Chondrocyte (in vitro differentiated cells): Measurements from ENCODE around the gene ALDH5A1. TPM values are rescaled to one million over a fixed set of nuclear protein-coding genes. Genes with fewer than 3 reads are reported as not detected.

Experiments used
- DNase-seq: peaks from one replicate; pipeline ENCODE4 v3.0.0; 2021; ENCODE audit warnings: mixed read lengths, low spot score
- H3K27ac Mint-ChIP-seq: one replicate; pipeline ENCODE4 v1.8.0; 2021; ENCODE audit warnings: mild to moderate bottlenecking, moderate library complexity, mixed read lengths; ENCODE audit not compliant: unreplicated experiment
- H3K27me3 Mint-ChIP-seq: 2 replicates; pipeline ENCODE4 v1.8.0; 2021; ENCODE audit warnings: low read depth, mixed read lengths
- H3K36me3 Mint-ChIP-seq: 2 replicates; pipeline ENCODE4 v1.8.0; 2021; ENCODE audit warnings: low read depth, mixed read lengths
- H3K4me1 Mint-ChIP-seq: 2 replicates; pipeline ENCODE4 v1.8.0; 2021; ENCODE audit warnings: low read depth, mild to moderate bottlenecking, mixed read lengths
- H3K4me3 Mint-ChIP-seq: one replicate; pipeline ENCODE4 v1.8.0; 2021; ENCODE audit warnings: mild to moderate bottlenecking, moderate library complexity, mixed read lengths; ENCODE audit not compliant: unreplicated experiment
- H3K9me3 Mint-ChIP-seq: 2 replicates; pipeline ENCODE4 v1.8.0; 2021; ENCODE audit warnings: low read depth, mixed read lengths
- total RNA-seq: library from RNA; stranded (reverse); gene quantifications from 3 replicates; pipeline ENCODE4 v1.2.1, GENCODE V29; 2021
- TF ChIP-seq, protein P1 (sequence below): fragments of 200-600 bp; sonication (generic); IDR thresholded peaks from 2 replicates; pipeline ENCODE4 v1.5.0; 2021; ENCODE audit warnings: antibody characterized with exemption, mild to moderate bottlenecking, moderate library complexity

ALDH5A1 gene
- total RNA-seq, 1 donor from 2014 or later, result 7.2 TPM

DNA sequence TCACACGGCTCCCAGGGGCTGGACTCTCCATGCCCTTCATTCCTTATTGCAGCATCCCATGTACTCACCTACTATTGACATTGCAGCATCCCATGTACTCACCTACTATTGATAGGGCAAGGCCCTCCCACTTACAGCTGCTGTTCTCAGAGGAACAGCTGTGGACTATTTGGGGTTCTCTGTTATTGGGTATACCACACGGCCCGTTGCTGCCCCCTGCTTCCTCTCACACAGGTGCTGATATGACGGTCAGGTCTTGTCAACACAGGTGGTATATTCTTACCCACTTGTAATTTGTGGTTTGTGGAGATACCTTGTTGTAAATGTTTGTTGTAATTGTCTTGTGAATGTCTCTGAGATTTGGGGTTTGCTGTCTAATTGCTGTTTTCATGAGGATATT, 18.8 kb downstream of the ALDH5A1 start:
- peaks cover 25% of the 10 kb centered on the region for H3K36me3 Mint-ChIP-seq
- TF ChIP-seq, protein P1, sequence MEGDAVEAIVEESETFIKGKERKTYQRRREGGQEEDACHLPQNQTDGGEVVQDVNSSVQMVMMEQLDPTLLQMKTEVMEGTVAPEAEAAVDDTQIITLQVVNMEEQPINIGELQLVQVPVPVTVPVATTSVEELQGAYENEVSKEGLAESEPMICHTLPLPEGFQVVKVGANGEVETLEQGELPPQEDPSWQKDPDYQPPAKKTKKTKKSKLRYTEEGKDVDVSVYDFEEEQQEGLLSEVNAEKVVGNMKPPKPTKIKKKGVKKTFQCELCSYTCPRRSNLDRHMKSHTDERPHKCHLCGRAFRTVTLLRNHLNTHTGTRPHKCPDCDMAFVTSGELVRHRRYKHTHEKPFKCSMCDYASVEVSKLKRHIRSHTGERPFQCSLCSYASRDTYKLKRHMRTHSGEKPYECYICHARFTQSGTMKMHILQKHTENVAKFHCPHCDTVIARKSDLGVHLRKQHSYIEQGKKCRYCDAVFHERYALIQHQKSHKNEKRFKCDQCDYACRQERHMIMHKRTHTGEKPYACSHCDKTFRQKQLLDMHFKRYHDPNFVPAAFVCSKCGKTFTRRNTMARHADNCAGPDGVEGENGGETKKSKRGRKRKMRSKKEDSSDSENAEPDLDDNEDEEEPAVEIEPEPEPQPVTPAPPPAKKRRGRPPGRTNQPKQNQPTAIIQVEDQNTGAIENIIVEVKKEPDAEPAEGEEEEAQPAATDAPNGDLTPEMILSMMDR, result no peak
- no peak overlapping the region for H3K27ac Mint-ChIP-seq
- H3K4me3 Mint-ChIP-seq, result no peak overlapping the region
- no peak for DNase-seq
- no peaks in the 10 kb centered on the region for H3K27me3 Mint-ChIP-seq
- H3K4me1 Mint-ChIP-seq, result no peaks in the 10 kb centered on the region
- peaks cover 5% of the 10 kb centered on the region for H3K9me3 Mint-ChIP-seq

DNA sequence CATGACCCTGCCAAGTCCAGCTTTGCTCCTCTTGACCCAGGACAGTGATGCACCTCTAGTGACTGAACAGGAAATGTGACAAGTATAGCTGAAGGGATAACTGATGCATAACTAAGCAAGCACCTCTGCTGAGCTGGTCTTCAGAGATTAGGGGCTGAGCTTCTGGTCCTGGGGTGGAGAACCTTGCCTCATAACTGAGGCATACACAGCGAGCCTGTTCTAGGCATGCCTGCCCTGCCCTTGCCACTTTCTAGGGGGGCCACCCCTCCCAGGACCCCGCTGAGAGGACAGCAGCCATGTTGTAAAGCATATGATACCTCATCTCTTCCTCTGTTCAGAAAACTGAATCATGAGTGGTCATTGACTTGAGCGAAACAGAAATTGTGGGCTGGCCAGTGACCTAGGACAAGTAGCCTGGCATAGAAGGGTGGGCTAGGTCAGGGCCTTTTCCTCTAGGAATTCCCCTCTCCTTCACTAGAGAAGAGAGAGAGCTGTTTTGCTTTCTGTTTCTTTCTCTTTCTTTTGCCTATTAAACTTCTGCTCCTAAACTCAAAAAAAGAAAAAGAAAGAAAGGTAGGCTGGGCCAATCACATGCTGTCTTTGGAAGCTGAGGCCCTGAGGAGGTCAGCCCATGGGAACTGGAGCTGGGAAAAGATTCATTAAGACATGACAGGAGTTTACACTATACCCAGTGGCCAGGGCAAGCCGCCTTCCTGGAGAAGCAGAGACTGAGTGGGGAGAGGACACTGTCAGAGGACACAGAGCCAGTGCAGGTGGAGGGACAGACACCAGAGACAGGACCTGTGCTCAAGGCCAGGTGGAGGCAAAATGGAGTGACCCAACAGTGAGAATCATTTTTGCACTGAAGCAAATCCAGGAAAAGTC, 23.1 kb downstream of the ALDH5A1 start:
- H3K4me1 Mint-ChIP-seq, result no peaks in the 10 kb centered on the region
- TF ChIP-seq, protein P1, result no peak
- no peak for DNase-seq
- H3K27ac Mint-ChIP-seq, result no peak overlapping the region
- no peaks in the 10 kb centered on the region for H3K27me3 Mint-ChIP-seq
- peaks cover 8% of the 10 kb centered on the region for H3K36me3 Mint-ChIP-seq
- H3K9me3 Mint-ChIP-seq, result no peaks in the 10 kb centered on the region
- no peak overlapping the region for H3K4me3 Mint-ChIP-seq

DNA sequence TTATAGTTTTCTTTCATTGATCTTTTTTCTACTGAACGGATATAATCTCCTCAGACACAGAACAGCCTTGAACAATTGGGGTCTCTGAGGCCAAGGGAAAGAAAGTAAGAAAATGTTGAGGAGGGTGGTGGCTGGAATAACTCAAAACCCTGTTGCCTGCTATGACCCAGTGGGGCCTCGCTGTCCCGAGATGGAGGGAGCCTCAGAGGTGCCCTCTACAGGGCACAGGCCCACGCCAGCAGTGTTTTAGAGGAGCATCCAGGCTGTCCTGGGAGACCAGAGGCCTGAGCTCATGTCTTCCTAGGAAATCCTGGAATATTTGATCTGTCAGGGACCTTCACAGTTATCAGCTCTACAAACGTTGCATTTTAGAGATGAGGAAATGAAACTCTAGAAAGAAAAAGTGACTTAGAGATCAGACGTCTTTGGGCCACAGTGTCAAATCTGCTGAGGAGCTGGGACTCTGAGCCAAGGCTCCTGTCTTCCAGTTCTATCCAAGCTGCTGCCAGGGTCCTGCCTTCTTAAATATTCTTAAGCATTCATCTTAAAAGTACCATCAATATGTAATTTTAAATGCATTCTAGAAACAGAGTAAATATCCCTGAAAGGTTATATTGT, 26.3 kb downstream of the ALDH5A1 start:
- Mint-ChIP-seq H3K27ac (no peak overlapping the region), H3K36me3 (peaks cover 1% of the 10 kb centered on the region), H3K4me3 (no peak overlapping the region), H3K27me3 (no peaks in the 10 kb centered on the region), H3K4me1 (no peaks in the 10 kb centered on the region), H3K9me3 (no peaks in the 10 kb centered on the region)
- DNase-seq, result no peak
- TF ChIP-seq, protein P1, result peak; percentile 82

GRCh38 chr6:24522228-24523176, 27.7 kb downstream of the ALDH5A1 start:
- no peaks in the 10 kb centered on the region for H3K4me1 Mint-ChIP-seq
- no peaks in the 10 kb centered on the region for H3K9me3 Mint-ChIP-seq
- no peak overlapping the region for H3K4me3 Mint-ChIP-seq
- H3K27ac Mint-ChIP-seq, result no peak overlapping the region
- H3K36me3 Mint-ChIP-seq, result peaks cover 1% of the 10 kb centered on the region
- TF ChIP-seq, protein P1, result no peak
- no peaks in the 10 kb centered on the region for H3K27me3 Mint-ChIP-seq
- DNase-seq, result no peak

- Mint-ChIP-seq H3K27me3 (no peaks in the 10 kb centered on the region), H3K36me3 (peaks cover 3% of the 10 kb centered on the region), H3K27ac (no peak overlapping the region), H3K4me1 (no peaks in the 10 kb centered on the region), H3K4me3 (no peak overlapping the region), H3K9me3 (no peaks in the 10 kb centered on the region)
- TF ChIP-seq, protein P1, result no peak
- DNase-seq, result no peak
Observed at GRCh38 chr6:24524329-24524728, 29.6 kb downstream of the ALDH5A1 start.
